Epithelial cell of proximal tubule (primary cell): ENCODE results near the gene RPA1. TPM values are rescaled to one million over a fixed set of nuclear protein-coding genes. Genes with fewer than 3 reads are reported as not detected.

Experiments
- DNase-seq: peaks from one replicate; pipeline ENCODE4 v3.0.0-alpha.2; 2011; ENCODE audit warnings: low read depth
- H3K4me3 ChIP-seq: 2 replicates; pipeline ENCODE4 v1.5.1; 2011; ENCODE audit warnings: low read depth, mild to moderate bottlenecking, low read length
- CTCF ChIP-seq: conservative IDR thresholded peaks from 2 replicates; pipeline ENCODE4 v1.5.1; 2012; ENCODE audit warnings: low read depth, mild to moderate bottlenecking, low read length
- total RNA-seq: library from RNA; depleted of rRNA; stranded (reverse); fragments of >200 nt; gene quantifications from 2 replicates; pipeline ENCODE4 v1.2.3, GENCODE V29; 2015

RPA1 gene
- total RNA-seq, 1 donor from 2014 or later, result 28.5 TPM

- TF ChIP-seq CTCF, result no peak
- H3K4me3 ChIP-seq, result no peak overlapping the region
- no peak for DNase-seq
Measured at GRCh38 chr17:1928976-1929375, 99.2 kb downstream of the RPA1 start.

DNA sequence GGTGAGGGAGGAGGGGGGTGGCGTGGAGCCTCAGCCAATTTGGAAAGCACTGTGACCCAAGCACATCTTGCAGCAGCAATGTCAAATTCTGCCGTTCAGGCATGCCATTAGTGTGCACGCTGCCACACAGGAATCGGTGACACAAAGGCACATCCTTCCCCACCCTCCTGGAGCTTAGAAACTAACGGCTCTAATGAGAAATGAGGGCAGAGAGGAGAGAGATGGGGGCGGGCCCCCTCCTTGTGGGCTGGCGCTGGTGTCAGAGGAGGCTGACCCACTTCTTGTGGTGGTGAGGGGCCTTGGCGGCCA is 100.5 kb downstream of the RPA1 start:
- DNase-seq, result no peak
- no peak for TF ChIP-seq CTCF
- no peak overlapping the region for H3K4me3 ChIP-seq

GRCh38 chr17:1931844-1932579 is 102.2 kb downstream of the RPA1 start:
- no peak overlapping the region for H3K4me3 ChIP-seq
- TF ChIP-seq CTCF, result no peak
- DNase-seq, result no peak

DNA sequence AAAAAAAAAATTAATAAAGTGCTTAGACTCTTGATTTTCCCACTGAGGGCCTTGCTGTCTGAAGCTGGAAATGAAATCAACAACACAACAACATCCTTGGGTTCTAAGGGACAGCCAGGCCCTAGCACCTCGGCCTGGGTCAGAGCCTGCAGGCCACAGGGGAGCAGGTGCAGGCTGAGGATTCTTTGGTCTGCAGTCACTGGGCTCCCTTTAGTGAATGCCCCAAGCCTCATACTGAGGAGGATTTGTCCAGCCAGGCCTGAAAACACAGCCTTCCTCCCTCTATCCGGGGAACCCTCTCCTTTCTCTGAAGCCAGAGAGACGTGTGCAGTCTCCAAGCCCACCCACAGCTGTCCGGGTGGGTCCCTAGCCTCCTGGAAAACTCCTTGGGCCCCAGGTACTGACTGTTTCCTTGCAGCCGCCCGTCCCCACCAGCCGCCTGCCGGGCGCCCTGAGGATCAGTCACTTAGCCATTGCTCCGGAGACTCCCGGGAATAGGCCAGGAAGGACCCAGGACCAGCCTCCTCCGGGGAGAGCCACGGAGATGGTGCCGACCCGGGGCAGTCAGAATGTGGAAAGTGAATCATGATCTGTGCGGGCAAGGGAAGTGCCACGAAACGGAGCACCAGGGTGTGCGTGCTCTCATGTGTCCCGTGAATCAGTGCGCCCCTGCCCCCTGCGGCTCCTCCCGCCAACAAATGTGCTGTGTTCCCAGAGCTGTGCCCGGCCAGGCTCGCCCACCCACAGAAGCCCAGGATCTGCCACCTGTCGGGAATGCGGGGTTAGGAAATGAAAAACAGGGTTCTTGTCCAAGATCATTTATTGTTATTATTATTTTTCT is 104.3 kb downstream of the RPA1 start:
- no peak for TF ChIP-seq CTCF
- H3K4me3 ChIP-seq, result no peak overlapping the region
- no peak for DNase-seq

DNA sequence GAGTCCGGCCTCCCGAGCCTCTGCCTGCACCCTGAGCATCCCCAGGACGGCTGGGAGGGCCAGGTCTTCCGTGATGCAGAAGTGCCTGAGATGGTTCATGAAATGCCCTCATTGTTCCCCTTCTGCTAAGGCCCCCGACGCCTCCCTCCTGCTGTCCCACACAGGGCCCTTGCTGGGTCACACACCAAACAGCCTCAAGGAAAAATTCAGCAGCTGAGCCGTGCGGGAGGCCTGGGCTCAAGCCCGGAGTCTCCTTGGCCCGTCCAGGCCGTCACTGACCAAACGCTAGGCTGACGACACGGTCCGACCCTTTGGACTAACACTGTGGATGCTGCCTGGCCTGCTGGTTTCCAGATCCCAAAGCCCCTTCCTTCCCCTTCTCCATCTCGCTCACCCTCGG is 105.1 kb downstream of the RPA1 start:
- no peak for TF ChIP-seq CTCF
- H3K4me3 ChIP-seq, result no peak overlapping the region
- DNase-seq, result no peak

- no peak for DNase-seq
- no peak overlapping the region for H3K4me3 ChIP-seq
- TF ChIP-seq CTCF, result no peak
Measured at GRCh38 chr17:1936766-1937165, 107.0 kb downstream of the RPA1 start.
